ENCODE measurements around the gene TBC1D22A.

Gene TBC1D22A

GRCh38 chr22:47030881-47031627 is 268.6 kb downstream of the TBC1D22A start:
- DNase-seq (ENCODE audit: low read depth, low spot score): no peak

- no peak for DNase-seq (ENCODE audit: low read depth, low spot score)
Observed at GRCh38 chr22:47031628-47031915, 269.1 kb downstream of the TBC1D22A start.

- no peak for DNase-seq (ENCODE audit: low read depth, low spot score)
Observed at GRCh38 chr22:47032091-47032943, 269.9 kb downstream of the TBC1D22A start.

GRCh38 chr22:47032956-47033647 is 270.7 kb downstream of the TBC1D22A start:
- no peak for DNase-seq (ENCODE audit: low read depth, low spot score)

GRCh38 chr22:47033648-47034000 is 271.2 kb downstream of the TBC1D22A start:
- DNase-seq (ENCODE audit: low read depth, low spot score): no peak

- no peak for DNase-seq (ENCODE audit: low read depth, low spot score)
Observed at GRCh38 chr22:47034076-47034808, 271.8 kb downstream of the TBC1D22A start.

GRCh38 chr22:47034905-47035419 is 272.5 kb downstream of the TBC1D22A start:
- no peak for DNase-seq (ENCODE audit: low read depth, low spot score)

GRCh38 chr22:47035425-47035881 is 273.0 kb downstream of the TBC1D22A start:
- no peak for DNase-seq (ENCODE audit: low read depth, low spot score)

- DNase-seq (ENCODE audit: low read depth, low spot score): no peak
Observed at GRCh38 chr22:47036352-47036751, 273.9 kb downstream of the TBC1D22A start.

GRCh38 chr22:47036936-47037485 is 274.6 kb downstream of the TBC1D22A start:
- DNase-seq (ENCODE audit: low read depth, low spot score): no peak

- DNase-seq (ENCODE audit: low read depth, low spot score): no peak
Observed at GRCh38 chr22:47038206-47038835, 275.9 kb downstream of the TBC1D22A start.

GRCh38 chr22:47039356-47039755 is 276.9 kb downstream of the TBC1D22A start:
- DNase-seq (ENCODE audit: low read depth, low spot score): no peak

- no peak for DNase-seq (ENCODE audit: low read depth, low spot score)
Observed at GRCh38 chr22:47040486-47041270, 278.2 kb downstream of the TBC1D22A start.

- DNase-seq (ENCODE audit: low read depth, low spot score): no peak
Observed at GRCh38 chr22:47041271-47042115, 279.0 kb downstream of the TBC1D22A start.

GRCh38 chr22:47042116-47042825 is 279.8 kb downstream of the TBC1D22A start:
- no peak for DNase-seq (ENCODE audit: low read depth, low spot score)

GRCh38 chr22:47042861-47043496 is 280.5 kb downstream of the TBC1D22A start:
- no peak for DNase-seq (ENCODE audit: low read depth, low spot score)

GRCh38 chr22:47043835-47044721 is 281.6 kb downstream of the TBC1D22A start:
- no peak for DNase-seq (ENCODE audit: low read depth, low spot score)
